ENCODE results near the gene IFIT3.
"Not testable (repeated sequence)": the region's sequence is repeated elsewhere in the genome, so short reads cannot be mapped to it uniquely, and the experiment has no call there.

IFIT3 gene

GRCh38 chr10:89327803-89328441, at the start of gene IFIT3:
TSS of gene IFIT3 (plus strand) at chr10:89327997. CDS start at chr10:89328074, 77 bp downstream.
- DNase-seq = no peak

- DNase-seq = no peak
Measured at GRCh38 chr10:89278034-89278535, 49.7 kb upstream of the IFIT3 start.

GRCh38 chr10:89278900-89279392, 48.9 kb upstream of the IFIT3 start:
- DNase-seq = no peak

- no peak for DNase-seq
Measured at GRCh38 chr10:89279421-89279869, 48.4 kb upstream of the IFIT3 start.

- no peak for DNase-seq
Measured at GRCh38 chr10:89280508-89280907, 47.3 kb upstream of the IFIT3 start.

- DNase-seq = no peak
Measured at GRCh38 chr10:89281606-89282395, 46.0 kb upstream of the IFIT3 start.

GRCh38 chr10:89283025-89283935, 44.5 kb upstream of the IFIT3 start:
- no peak for DNase-seq

GRCh38 chr10:89283936-89284475, 43.8 kb upstream of the IFIT3 start:
- no peak for DNase-seq

GRCh38 chr10:89284711-89285110, 43.1 kb upstream of the IFIT3 start:
- not testable (repeated sequence) for DNase-seq

GRCh38 chr10:89285303-89285702, 42.5 kb upstream of the IFIT3 start:
- not testable (repeated sequence) for DNase-seq

GRCh38 chr10:89294721-89295239, 33.0 kb upstream of the IFIT3 start:
- no peak for DNase-seq

- DNase-seq = no peak
Measured at GRCh38 chr10:89295597-89295996, 32.2 kb upstream of the IFIT3 start.

GRCh38 chr10:89296220-89296648, 31.6 kb upstream of the IFIT3 start:
- DNase-seq = no peak

GRCh38 chr10:89297356-89297755, 30.4 kb upstream of the IFIT3 start:
- no peak for DNase-seq

- no peak for DNase-seq
Measured at GRCh38 chr10:89297791-89298190, 30.0 kb upstream of the IFIT3 start.

- DNase-seq = no peak
Measured at GRCh38 chr10:89299031-89299430, 28.8 kb upstream of the IFIT3 start.

- no peak for DNase-seq
Measured at GRCh38 chr10:89301232-89301631, 26.6 kb upstream of the IFIT3 start.

- peak; percentile 15 for DNase-seq
Measured at GRCh38 chr10:89301721-89302445, 25.9 kb upstream of the IFIT3 start, which contains the start of gene IFIT2. TSS of gene IFIT2 (plus strand) at chr10:89302046. CDS start at chr10:89302124, 78 bp downstream.

- no peak for DNase-seq
Measured at GRCh38 chr10:89302625-89303024, 25.2 kb upstream of the IFIT3 start.

- no peak for DNase-seq
Measured at GRCh38 chr10:89303161-89303560, 24.6 kb upstream of the IFIT3 start.

- no peak for DNase-seq
Measured at GRCh38 chr10:89304026-89304425, 23.8 kb upstream of the IFIT3 start.
